DMS153 treated with DMSO at 0.1 percent for 48 hours (cell line): Measurements from ENCODE around the gene VKORC1.
"Not testable (repeated sequence)": the region's sequence is repeated elsewhere in the genome, so short reads cannot be mapped to it uniquely, and the experiment has no call there.

Experiments used
- DNase-seq: peaks from one replicate; lab custom pipeline; 2025; ENCODE audit not compliant: unreplicated experiment; lab: John Stamatoyannopoulos, UW

VKORC1 gene

GRCh38 chr16:31094424-31095120, at the start of gene VKORC1:
VKORC1 (minus strand) TSS chr16:31094797; CDS start chr16:31094729, 68 bp downstream.
- DNase-seq: peak; percentile 96

- DNase-seq: no peak
Measured at GRCh38 chr16:31143694-31144148, 49.1 kb upstream of the VKORC1 start.

- DNase-seq: no peak
Measured at GRCh38 chr16:31143011-31143693, 48.6 kb upstream of the VKORC1 start.

- DNase-seq: peak; percentile 96
Measured at GRCh38 chr16:31142109-31143010, 47.8 kb upstream of the VKORC1 start.

- DNase-seq: no peak
Measured at GRCh38 chr16:31141489-31142108, 47.0 kb upstream of the VKORC1 start.

- not testable (repeated sequence) for DNase-seq
Measured at GRCh38 chr16:31141071-31141469, 46.5 kb upstream of the VKORC1 start.

- DNase-seq: no peak
Measured at GRCh38 chr16:31138621-31139578, 44.3 kb upstream of the VKORC1 start.

GRCh38 chr16:31136822-31137499, 42.4 kb upstream of the VKORC1 start:
- DNase-seq: not testable (repeated sequence)

GRCh38 chr16:31136287-31136662, 41.7 kb upstream of the VKORC1 start:
- no peak for DNase-seq

GRCh38 chr16:31135535-31136286, 41.1 kb upstream of the VKORC1 start, which contains the start of gene PRSS8:
PRSS8 (minus strand) TSS chr16:31135727; CDS start chr16:31135498, 229 bp downstream.
- DNase-seq: peak; percentile 23

GRCh38 chr16:31134625-31135534, 40.3 kb upstream of the VKORC1 start:
- peak; percentile 28 for DNase-seq

- no peak for DNase-seq
Measured at GRCh38 chr16:31134091-31134571, 39.5 kb upstream of the VKORC1 start.

GRCh38 chr16:31133046-31133501, 38.5 kb upstream of the VKORC1 start:
- no peak for DNase-seq

GRCh38 chr16:31132303-31132979, 37.8 kb upstream of the VKORC1 start:
- DNase-seq: no peak

- DNase-seq: no peak
Measured at GRCh38 chr16:31131841-31132271, 37.3 kb upstream of the VKORC1 start.

GRCh38 chr16:31131416-31131815, 36.8 kb upstream of the VKORC1 start:
- DNase-seq: no peak

GRCh38 chr16:31130899-31131298, 36.3 kb upstream of the VKORC1 start:
- peak; percentile 12 for DNase-seq
